ENCODE measurements around the gene PIK3AP1. TPM values are rescaled to one million over a fixed set of nuclear protein-coding genes. Genes with fewer than 3 reads are reported as not detected.

Gene PIK3AP1
- total RNA-seq, 1 donor from 2014 or later: 6.1 TPM

DNA sequence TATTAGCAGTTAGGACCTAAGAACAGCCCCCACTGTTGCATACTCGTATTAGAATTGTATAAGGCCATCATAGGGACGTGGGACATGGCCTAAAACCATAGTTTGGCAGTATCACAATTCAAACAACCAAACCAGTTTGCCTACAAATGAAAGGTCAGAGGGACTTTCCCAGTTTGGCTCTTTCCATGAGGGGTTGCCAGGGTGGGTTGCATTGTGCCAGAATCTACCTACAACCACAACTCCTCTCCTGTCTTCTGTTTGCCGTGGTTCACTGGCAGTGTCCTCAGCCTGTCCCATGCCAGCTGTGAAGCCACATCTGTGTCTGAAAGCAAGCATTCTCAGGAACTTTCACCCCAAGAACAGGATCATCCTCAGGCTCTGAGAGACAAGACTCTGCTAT, 44.5 kb downstream of the PIK3AP1 start:
- intact Hi-C loops (cut with micrococcal nuclease): no loop called here

DNA sequence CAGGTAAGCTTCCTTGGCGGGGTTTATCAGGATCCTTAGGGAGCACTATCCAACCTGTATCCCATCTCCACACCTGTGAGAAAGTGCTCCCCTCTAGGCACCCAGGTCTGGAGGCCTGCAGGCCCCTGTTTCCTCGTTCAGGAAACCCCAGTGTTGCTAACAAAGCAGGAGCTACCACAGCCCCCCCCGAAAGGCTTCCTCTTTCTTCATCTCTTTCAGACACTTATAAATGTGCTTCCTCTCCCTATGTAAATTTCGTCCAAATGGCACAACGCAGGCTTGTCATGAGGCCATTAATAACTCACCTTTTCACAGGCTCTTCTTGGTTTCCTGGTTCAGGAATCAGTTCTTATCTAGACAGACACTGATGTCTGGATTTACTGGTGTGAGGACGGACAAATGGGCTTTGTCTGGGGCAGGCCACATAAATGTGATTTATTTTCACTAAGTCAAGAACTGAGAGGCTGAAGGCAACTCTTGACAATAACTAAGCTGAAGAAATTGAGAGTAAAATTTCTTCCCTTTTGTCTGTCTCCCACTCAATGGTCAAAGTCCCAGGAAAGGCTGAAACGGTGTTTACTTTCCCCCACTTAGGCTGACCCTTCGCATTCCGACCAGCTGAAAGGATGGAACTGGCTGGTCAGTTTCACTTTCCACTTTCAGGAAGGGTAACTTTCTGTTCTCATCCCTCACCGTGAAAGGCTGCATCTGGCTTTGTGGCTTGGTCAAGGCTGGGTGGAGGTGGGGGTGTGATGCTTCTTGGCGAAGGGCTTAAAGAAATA, 46.8 kb downstream of the PIK3AP1 start:
- intact Hi-C loops (cut with micrococcal nuclease): no loop called here

DNA sequence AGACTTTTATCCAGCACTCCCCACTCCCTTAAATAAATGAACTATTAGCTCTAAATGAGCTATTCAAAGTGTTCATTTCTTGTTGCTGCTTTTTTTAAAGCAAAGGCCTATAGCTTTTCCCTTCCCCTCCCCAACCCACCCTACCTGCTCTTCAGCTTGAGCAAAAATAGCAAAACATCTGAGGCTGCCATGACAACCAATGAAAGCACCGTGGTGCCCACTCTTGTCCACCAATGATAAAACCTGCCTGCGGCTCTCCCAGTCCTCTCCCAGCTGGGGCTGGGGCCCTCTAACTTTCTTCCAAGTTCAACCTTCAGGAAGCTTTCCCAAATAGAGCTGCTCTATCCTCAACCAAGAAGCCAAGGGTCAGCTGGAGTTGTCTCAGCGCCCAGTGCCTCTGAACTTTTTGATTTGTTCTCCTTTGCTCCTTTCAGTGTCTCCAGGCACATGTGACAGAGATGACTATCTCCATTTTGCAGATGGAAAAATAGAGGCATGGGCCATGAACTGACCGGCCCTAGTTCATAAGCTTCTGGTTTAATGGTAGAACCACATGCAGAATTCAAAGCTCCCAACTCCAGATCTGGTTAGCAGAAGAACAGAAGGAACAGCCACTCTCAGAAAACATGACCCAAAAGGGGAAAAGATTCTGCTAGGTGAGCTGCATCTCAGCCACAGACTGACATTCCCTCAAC, 47.7 kb downstream of the PIK3AP1 start:
- intact Hi-C loops (cut with micrococcal nuclease): no loop called here

DNA sequence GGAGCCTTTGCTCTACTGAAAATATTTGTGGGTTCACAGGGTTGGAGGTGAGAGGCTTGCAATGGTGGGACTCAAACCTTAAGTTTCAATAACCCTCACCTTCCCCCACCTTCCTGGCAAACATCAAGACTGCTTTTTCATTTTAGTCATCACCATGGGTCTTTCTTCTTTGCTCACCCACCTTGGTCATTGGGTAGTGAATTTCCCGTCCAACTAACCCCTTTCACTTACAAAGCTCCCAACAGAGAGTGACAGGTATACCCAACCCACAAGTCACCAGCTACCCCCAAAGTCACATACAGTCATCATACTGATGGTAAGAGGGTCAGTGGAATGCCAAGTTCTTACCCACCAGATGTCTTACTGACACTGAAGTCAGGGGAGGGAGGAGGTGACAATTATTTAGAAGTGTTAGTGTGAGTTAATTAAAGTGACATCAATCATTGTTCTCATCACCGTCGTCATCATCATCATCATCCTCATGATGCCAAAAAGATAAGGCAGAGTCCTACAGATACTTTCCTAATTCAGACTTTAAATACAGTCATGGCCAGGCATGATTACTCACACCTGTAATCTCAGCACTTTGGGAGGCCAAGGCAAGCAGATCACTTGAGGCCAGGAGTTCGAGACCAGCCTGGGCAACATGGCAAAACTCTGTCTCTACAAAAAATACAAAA, 49.0 kb downstream of the PIK3AP1 start:
- intact Hi-C loops (cut with micrococcal nuclease): no loop called here

DNA sequence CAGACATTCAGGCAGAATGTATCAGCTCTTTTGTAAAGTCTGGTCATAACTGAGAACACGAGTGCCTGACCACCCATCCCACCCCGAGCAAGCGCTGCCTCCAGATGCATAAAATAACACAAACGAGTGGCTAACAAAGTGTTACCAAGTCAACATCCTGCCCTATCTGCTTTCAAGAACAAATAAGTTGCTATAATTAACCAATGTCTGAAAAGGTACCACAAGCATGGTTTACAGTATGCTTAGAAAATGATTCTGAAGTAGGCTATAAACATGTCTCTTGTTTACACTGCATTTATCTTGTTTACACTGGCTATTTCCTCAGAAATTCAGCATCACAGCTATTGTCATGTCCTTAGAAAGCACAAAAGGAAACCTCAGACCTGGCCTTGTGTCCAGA, 49.5 kb downstream of the PIK3AP1 start:
- intact Hi-C loops (cut with micrococcal nuclease): no loop called here

DNA sequence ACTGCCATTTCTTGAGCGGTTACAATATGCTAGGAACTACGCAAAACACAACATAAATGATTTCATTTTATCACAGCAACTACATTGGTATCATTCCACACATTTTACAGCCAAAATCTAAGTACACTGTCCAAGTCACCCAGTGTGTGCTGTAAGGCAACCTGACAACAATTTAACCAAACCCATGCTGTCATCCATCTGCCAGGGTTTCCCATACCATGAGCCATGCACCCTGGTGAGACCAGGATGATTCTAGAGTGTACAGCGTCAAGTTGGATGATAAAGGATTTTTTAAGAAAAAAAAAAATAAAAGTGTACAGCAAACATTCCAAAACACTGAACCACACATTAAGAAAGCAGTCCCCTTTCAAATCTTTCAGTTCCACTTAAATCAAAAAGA, 52.9 kb downstream of the PIK3AP1 start:
- intact Hi-C loops (cut with micrococcal nuclease): no loop called here

DNA sequence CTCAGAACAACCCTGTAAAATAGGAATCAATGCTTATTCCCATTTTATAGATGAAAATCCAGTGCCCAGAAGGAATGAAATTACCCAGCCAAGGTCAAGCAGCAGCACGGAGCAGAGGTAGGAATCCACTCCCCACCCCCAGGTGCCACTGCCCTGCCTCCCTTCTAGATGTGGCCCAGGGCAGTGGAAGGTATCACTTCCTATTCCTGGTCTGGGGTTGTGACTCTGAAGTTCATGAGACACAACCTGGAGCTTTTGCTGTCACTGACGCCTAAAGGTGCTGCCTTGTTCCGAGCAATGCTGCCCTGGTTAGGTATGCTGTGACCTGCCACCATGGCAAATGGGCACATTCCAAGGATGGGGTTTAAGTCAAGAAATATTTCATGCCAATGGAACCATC, 53.6 kb downstream of the PIK3AP1 start:
- intact Hi-C loops (cut with micrococcal nuclease): no loop called here

DNA sequence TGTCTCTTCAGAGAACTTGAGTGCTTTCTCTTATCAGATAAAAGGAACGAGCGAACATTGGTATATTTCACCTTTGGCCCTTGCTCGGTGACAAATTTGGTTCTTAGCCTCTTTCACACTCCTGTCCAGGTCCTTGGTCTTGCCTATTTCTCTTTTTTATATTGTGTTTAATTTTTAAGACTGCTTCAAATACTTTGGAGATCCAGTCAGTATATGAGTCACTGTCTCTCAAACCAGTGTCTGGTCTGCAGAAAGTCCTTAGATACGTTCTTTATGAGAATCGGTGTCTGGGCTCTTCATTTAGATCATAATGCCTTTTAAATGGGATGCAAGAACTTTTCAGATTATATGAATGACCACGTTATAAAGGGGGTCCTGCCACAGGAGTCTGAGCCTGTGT, 55.0 kb downstream of the PIK3AP1 start:
- intact Hi-C loops (cut with micrococcal nuclease): no loop called here

DNA sequence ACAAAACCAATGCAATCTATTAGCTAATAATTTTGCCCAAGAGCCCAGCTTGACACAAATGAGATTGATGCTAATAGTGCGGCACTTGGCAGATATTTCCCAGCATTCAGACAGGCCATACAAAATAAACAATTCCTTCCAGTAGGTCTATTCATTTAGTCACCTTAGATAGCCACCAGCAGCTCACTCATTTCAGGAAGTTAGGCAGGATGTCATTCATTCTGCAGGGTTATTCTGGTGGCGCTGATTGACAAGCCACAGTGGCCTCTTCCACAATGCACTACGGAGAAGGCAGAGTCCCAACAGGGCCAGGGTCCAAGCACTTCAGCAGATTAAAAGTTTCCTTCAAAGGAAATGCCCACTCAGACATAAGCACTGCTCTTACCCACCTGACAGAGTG, 55.8 kb downstream of the PIK3AP1 start:
- intact Hi-C loops (cut with micrococcal nuclease): no loop called here

DNA sequence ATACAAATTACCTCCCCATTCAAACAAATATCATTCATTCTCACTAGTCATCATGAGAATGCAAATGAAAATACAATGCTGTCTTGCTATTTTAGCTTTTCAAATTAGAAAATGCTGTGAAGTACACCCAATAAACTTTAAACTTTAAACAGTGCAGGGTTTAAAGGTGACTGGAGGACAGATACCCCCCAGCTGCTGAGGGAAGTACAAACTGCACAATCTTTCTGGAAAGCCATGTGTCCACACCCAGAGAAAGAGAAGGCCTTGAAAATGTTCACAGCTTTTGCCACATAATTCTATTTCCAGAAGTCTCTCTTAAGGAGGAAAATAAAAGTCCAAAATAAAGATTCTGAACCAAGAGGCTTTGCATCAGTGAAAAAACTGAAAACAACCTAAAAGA, 56.5 kb downstream of the PIK3AP1 start:
- intact Hi-C loops (cut with micrococcal nuclease): no loop called here

DNA sequence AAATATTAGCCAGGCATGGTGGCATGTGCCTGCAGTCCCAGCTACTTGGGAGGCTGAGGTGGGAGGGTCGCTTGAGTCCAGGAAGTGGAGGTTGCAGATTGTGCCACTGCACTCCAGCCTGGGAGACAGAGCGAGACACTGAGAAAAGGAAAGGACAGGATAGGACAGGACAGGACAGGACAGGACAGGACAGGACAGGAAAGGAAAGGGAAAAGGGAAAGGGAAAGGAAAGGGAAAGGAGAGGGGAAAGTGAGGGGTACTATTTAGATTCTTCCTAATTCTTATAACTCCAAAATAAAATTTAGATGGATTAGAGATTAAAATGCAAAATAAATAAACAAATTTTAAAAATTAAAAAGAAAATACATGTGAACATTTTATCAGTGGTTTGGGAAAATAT, 58.7 kb downstream of the PIK3AP1 start:
- intact Hi-C loops (cut with micrococcal nuclease): no loop called here

DNA sequence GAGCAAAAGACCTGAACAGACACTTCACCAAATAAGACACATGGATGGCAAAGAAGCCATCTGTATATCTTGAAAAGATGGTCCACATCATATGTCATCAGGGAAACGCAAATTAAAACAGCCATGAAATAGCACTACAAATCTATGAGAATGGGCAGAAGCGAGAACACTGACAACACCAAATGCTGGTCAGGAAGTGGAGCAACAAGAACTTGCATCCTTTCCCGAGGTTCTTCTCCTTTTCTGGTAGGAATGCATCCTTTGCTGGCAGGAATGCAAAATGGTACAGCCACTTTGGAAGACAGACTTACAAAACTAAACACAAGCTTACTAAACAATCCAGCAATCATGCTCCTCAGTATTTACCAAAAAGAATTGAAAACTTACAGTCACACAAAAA, 60.0 kb downstream of the PIK3AP1 start:
- intact Hi-C loops (cut with micrococcal nuclease): no loop called here

DNA sequence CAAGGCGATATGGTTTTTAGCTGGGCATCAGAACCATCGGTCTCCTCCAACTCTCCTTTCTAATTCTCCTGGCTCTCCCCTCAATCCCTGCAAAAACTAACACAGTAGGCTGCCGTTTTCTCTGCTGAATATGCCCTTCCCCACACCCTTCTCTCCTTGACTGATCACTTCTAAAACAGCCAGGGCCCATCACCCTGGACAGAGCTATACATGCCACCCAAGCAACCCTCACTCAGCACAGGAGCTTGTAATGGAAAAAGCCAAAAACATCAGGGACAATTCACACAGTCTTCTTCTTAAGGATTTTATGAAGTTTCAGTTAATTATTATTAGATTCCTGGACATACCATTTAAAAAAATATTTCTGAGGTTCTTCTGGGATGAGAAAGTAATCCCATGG, 61.5 kb downstream of the PIK3AP1 start:
- intact Hi-C loops (cut with micrococcal nuclease): no loop called here

DNA sequence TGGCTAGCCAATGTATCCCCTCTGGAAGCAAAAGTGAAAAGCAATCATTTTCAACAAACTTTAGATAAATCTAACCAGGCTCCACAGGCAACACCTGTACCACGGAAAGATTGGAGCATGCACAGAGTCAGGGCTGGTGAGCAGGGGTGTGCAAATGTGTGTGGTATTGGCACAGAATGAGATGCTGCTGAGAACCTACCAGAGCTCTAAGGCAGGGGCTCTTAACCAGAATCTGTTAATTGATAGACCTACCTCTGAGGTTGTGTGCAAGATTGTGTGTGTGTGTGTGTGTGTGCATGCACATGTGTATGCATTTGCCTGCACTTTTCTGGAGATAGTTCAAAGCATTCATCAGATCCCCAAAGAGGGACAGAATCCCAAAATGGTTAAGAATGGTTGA, 62.9 kb downstream of the PIK3AP1 start:
- intact Hi-C loops (cut with micrococcal nuclease): no loop called here

DNA sequence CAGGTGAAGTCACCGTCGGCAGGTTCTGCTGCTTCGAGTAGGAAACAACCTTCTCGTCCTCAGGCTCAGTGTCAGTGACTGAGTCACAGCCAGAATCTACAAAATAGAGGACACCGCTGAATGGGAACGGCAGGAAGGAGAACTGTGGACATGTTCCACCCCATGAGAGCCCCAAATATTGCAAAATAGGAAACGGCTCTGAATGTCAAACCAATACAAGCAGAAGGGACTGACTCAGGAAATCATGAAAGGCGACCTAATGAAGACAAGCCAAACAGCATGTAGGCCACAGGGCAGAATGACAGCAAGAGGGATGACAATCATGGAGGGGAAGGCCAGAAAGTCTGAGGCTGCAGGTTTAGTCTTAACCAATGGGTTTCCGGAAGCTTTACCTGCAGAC, 63.5 kb downstream of the PIK3AP1 start:
- intact Hi-C loops (cut with micrococcal nuclease): no loop called here

DNA sequence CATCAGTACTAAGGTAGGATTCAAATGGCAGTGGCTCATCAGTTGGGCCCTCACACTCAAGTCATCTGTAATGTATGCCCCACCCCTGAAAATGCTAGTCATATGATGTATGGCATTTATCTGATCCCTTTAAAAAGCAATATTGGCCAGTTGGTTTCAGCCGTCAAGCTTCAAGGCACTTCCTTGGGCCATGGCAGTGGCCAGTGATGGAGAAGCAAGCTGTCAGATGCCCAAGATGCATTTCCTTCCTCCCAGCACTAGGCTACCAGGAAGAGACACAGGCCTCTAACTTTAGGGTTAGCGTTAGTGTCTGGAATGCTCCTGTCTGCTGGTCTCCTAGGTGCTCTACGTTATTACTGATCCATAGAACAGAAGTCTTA, 64.1 kb downstream of the PIK3AP1 start:
- intact Hi-C loops (cut with micrococcal nuclease): no loop called here

DNA sequence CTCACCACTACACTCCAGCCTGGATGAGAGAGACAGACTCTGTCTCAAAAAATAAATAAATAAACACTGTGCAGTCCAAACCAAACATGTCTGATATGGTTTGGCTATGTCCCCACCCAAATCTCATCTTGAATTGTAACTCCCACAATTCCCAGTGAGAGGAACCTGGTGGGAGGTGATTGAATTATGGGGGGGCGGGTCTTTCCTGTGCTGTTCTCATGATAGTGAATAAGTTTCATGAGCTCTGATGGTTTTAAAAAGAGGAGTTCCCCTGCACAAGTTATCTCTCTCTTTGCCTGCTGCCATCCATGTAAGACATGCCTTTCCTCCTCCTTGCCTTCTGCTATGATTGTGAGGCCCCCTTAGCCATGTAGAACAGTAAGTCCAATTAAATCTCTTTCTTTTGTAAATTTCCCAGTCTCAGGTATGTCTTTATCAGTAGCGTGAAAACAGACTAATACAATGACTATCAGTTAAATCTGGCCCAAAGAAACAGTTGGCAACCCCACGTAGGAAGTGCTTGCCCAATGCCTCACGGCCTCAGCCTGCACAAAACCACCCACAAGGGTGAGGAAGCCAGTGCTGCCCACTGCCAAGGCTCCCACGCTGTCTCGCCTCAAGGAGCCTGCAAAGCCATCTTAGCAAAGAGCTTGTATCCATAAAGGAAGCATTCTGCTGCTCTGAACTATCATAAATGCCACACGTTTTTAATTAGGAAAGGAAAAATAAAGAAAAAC, 64.7 kb downstream of the PIK3AP1 start:
- intact Hi-C loops (cut with micrococcal nuclease): no loop called here

DNA sequence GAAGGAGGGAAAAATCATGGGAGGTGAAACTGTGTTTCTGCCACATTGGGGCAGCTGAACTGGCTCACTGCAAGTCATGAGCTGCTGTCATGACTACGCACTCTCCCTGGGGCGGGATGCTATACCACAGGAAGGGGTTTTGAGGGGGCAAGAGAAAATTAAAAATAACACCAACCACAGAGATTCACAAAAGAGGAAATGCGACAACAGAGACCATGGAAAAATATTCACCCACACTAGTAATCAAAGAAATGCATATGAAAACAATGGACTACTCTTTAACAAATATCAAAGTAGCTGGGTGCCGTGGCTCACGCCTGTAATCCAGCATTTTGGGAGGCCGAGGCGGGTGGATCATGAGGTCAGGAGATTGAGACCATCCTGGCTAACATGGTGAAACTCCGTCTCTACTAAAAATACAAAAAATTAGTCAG, 68.3 kb downstream of the PIK3AP1 start:
- intact Hi-C loops (cut with micrococcal nuclease): no loop called here

DNA sequence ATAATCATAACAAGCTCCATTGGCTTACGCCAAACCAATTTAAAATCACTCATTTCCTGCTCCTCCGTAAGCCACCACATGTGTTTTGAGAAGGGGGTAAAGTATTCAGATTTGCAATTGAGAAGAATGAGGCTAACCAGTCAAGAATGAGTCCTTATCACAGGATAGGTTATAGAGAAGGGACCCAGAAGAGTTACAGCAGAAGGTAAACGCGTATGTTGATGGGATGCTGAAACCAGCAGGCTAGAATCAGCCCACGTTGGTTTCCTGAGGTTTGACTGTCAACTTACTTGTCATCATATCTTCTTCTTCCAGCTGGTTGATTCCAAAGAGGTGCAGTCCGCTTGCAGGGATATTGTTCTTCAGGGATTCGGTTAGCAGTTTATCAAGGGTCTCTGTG, 69.4 kb downstream of the PIK3AP1 start:
- intact Hi-C loops (cut with micrococcal nuclease): no loop called here

DNA sequence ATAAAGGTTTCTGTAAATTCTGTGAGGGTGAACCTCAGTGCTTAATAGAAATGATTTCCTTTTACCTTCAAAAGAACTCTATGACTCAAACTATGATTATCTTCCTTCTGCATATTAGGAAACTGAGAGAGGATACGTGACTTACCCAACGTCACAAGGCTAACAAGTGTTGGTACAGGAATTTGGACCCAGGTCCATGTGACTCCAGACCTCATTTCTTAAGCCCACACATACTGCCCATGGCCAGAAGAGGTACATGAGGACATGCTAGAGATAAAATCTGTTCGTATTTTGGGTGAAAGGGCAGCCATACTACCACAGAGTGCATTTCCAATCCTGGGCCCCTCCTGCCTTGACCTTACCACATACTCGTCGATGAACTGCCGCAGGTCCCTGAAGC, 72.0 kb downstream of the PIK3AP1 start:
- intact Hi-C loops (cut with micrococcal nuclease): loop anchor here (10.0 kb wide), 1 partner anchor 253 kb away; no protein-coding TSS in a partner anchor

DNA sequence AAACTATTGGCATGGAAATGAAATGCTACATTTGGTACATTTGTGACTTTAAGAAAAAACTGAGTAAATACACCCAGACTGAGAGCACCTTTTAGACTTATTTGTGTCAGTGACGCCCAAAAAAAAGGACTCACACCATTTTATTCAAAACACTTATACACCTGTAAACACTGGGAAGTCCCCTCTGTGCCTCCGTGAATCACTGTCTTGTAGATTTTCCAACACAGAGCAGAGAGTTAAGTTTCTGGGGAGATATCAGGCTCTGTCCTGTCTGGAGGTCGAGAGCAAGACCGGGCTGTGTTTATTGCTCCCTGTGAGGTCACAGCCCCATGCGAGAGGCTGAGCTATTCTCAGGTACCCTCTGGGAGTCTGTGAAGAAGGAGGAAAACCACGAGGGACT, 72.8 kb downstream of the PIK3AP1 start:
- intact Hi-C loops (cut with micrococcal nuclease): loop anchor here (10.0 kb wide), 1 partner anchor 253 kb away; no protein-coding TSS in a partner anchor

DNA sequence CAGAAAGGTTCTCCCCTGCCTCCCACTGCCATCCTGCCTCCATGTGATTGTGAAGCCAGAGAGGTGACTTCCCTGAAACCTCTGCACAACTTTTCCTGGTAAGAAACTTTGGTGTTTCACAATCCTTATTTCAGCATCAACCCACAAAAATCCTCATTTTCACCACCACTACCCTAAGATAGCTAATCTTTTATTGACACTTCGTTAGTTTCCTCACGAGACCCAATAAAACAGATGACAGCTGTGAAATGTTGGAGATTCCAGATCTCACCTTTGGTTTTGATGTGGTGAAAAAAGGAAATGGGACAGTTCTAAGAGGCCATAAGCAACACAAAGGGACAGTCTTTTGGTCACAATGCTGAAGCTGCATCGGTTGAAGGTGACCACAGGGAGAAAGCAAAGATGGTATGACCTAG, 73.6 kb downstream of the PIK3AP1 start:
- intact Hi-C loops (cut with micrococcal nuclease): loop anchor here (10.0 kb wide), 1 partner anchor 252 kb away; no protein-coding TSS in a partner anchor
